K562 (cell line): ENCODE results near the gene PPFIA3. TPM values are rescaled to one million over a fixed set of nuclear protein-coding genes. Genes with fewer than 3 reads are reported as not detected.

Experiments used
- ARHGAP35 ChIP-seq: fragments of 450-650 bp; IDR thresholded peaks from 2 replicates; pipeline ENCODE4 v1.6.1; 2018; ENCODE audit not compliant: partially characterized antibody
- ATF1 ChIP-seq, 2 experiments: fragments of 450-650 bp in 1 of 2; IDR thresholded peaks; 2 replicates each; pipeline ENCODE4 v1.6.1; 2016; ENCODE audit warnings: missing compliant biosample characterization in 1 of 2, missing genetic modification characterization in 1 of 2
- BCOR ChIP-seq: fragments of 450-650 bp; IDR thresholded peaks from 2 replicates; pipeline ENCODE4 v1.6.1; 2016
- CREB3L1 ChIP-seq: fragments of 450-650 bp; IDR thresholded peaks from 2 replicates; pipeline ENCODE4 v1.6.1; 2014; ENCODE audit warnings: low read depth, mild to moderate bottlenecking, moderate library complexity, borderline replicate concordance
- GATAD2B ChIP-seq: fragments of 450-650 bp; IDR thresholded peaks from 2 replicates; pipeline ENCODE4 v1.6.1; 2017; ENCODE audit warnings: mild to moderate bottlenecking, borderline replicate concordance
- GTF2A2 ChIP-seq: IDR thresholded peaks from 2 replicates; pipeline ENCODE4 v1.6.1; 2016; ENCODE audit warnings: mild to moderate bottlenecking, missing genetic modification characterization, missing compliant biosample characterization
- HDAC6 ChIP-seq: IDR thresholded peaks from 2 replicates; pipeline ENCODE4 v1.6.1; 2012; ENCODE audit warnings: low read depth, mild to moderate bottlenecking, control low read depth, inconsistent platforms, low read length, moderate library complexity
- HNRNPK ChIP-seq: fragments of 200-400 bp; formaldehyde crosslinking; IDR thresholded peaks from one replicate; pipeline ENCODE4 v1.6.1; 2018; ENCODE audit warnings: mild to moderate bottlenecking, low read depth, low read length; ENCODE audit not compliant: poor library complexity, severe bottlenecking
- MBD2 ChIP-seq: sonication (generic); IDR thresholded peaks from 2 replicates; pipeline ENCODE4 v1.6.1; 2016; ENCODE audit warnings: low read depth, borderline replicate concordance
- NEUROD1 ChIP-seq: fragments of 150-350 bp; IDR thresholded peaks from 2 replicates; pipeline ENCODE4 v1.6.1; 2014; ENCODE audit warnings: borderline replicate concordance, low read length, low read depth; ENCODE audit not compliant: partially characterized antibody
- NFE2 ChIP-seq: IDR thresholded peaks from 2 replicates; pipeline ENCODE4 v1.6.1; 2014; ENCODE audit warnings: antibody characterized with exemption, low read depth
- RFX5 ChIP-seq: IDR thresholded peaks from 2 replicates; pipeline ENCODE4 v1.6.1; 2011; ENCODE audit warnings: low read depth, mild to moderate bottlenecking, improper control_type of control experiment, low read length
- RUNX1 ChIP-seq: sonication (generic); IDR thresholded peaks from 2 replicates; pipeline ENCODE4 v1.6.1; 2016; ENCODE audit warnings: antibody characterized with exemption, low read depth
- SAP30 ChIP-seq: fragments of 200-600 bp; sonication (generic); IDR thresholded peaks from 2 replicates; pipeline ENCODE4 v1.6.1; 2012; ENCODE audit warnings: borderline replicate concordance, low read depth, mild to moderate bottlenecking, moderate library complexity, low read length, control low read depth, inconsistent platforms; ENCODE audit not compliant: insufficient read depth, poor library complexity, severe bottlenecking
- SREBF1 ChIP-seq: fragments of 150-350 bp; IDR thresholded peaks from 2 replicates; pipeline ENCODE4 v1.6.1; 2014; ENCODE audit warnings: antibody characterized with exemption, low read depth, low read length, borderline replicate concordance
- TAF15 ChIP-seq: fragments of 200-400 bp; formaldehyde crosslinking; IDR thresholded peaks from 2 replicates; pipeline ENCODE4 v1.6.1; 2017; ENCODE audit warnings: mild to moderate bottlenecking, low read depth, low read length, moderate library complexity
- TCF7L2 ChIP-seq: fragments of 150-350 bp; IDR thresholded peaks from 2 replicates; pipeline ENCODE4 v1.6.1; 2016; ENCODE audit warnings: low read depth, mild to moderate bottlenecking, low read length, moderate library complexity
- YY1 ChIP-seq, 3 experiments: IDR thresholded peaks; 2 replicates each; pipeline ENCODE4 v1.6.1; 2011; ENCODE audit warnings: low read length in 2 of 3, mild to moderate bottlenecking in 2 of 3, moderate library complexity in 2 of 3, borderline replicate concordance in 1 of 3, control low read depth in 1 of 3, low read depth in 1 of 3; ENCODE audit not compliant: insufficient read depth in 3 of 3, insufficient replicate concordance in 2 of 3, control insufficient read depth in 1 of 3, insufficient read length in 1 of 3; ENCODE audit errors: extremely low read depth in 1 of 3
- ZBTB43 ChIP-seq: sonication (generic); formaldehyde crosslinking; IDR thresholded peaks from 2 replicates; pipeline ENCODE4 v1.8.0; 2023; ENCODE audit warnings: mild to moderate bottlenecking, missing genetic modification reagents
- ZNF146 ChIP-seq: IDR thresholded peaks from one replicate; pipeline ENCODE4 v1.6.1; 2018; ENCODE audit warnings: missing compliant biosample characterization; ENCODE audit not compliant: unreplicated experiment
- ZNF197 ChIP-seq: fragments of 200-800 bp; sonication (Bioruptor generic); IDR thresholded peaks from 2 replicates; pipeline ENCODE4 v1.6.1; 2016; ENCODE audit warnings: low read depth, missing genetic modification characterization, missing compliant biosample characterization
- ZNF584 ChIP-seq: fragments of 200-800 bp; sonication (Bioruptor generic); IDR thresholded peaks from 2 replicates; pipeline ENCODE4 v1.6.1; 2016; ENCODE audit warnings: low read depth, mild to moderate bottlenecking, missing genetic modification characterization, missing compliant biosample characterization
- ZNF586 ChIP-seq: fragments of 450-650 bp; formaldehyde crosslinking; conservative IDR thresholded peaks from 2 replicates; pipeline ENCODE4 v1.4.0; 2020; ENCODE audit warnings: mild to moderate bottlenecking, moderate library complexity
- ZNF76 ChIP-seq: fragments of 250-450 bp; sonication (Bioruptor Pico); IDR thresholded peaks from 2 replicates; pipeline ENCODE4 v1.4.0; 2020; ENCODE audit warnings: mild to moderate bottlenecking, moderate library complexity, borderline replicate concordance
- ZNF764 ChIP-seq: fragments of 250-450 bp; sonication (Bioruptor Pico); IDR thresholded peaks from 2 replicates; pipeline ENCODE4 v1.4.0; 2020; ENCODE audit warnings: low read depth, mild to moderate bottlenecking, moderate library complexity
- polyA plus RNA-seq, 8 experiments: library from polyadenylated mRNA; depleted of rRNA in 4 of 8; stranded (reverse) in 5 of 8; unstranded in 3 of 8; fragments of >200 nt; fragmentation: Nextera tagmentation in 2 of 8; fragmentation: Illumina TruSeq in 1 of 8; extraction: Ambion mirVana in 2 of 8; extraction: Trizol in 1 of 8; gene quantifications; 2 replicates each; pipeline versions ENCODE4 v1.2.1 to v1.2.3, GENCODE V29; 2011 to 2014; ENCODE audit warnings: inconsistent platforms in 1 of 8, missing spikeins in 1 of 8
- total RNA-seq, 7 experiments: library from RNA; depleted of rRNA in 6 of 7; stranded (reverse); fragments of >200 nt in 6 of 7; fragmentation: Illumina TruSeq in 2 of 7; extraction: Trizol in 2 of 7; gene quantifications; 2 replicates each; pipeline versions ENCODE4 v1.2.1 to v1.2.3, GENCODE V29; 2011 to 2021; ENCODE audit warnings: low replicate concordance in 1 of 7

Gene PPFIA3
- total and polyA plus RNA-seq, 9 of the 15 experiments (the other 6 are each of a cell fraction or from before 2014, with no cell fraction given): 0.10 to 53.0 (median 17.6) TPM

- TF ChIP-seq ZBTB43: no peak
- TF ChIP-seq GATAD2B: no peak
- peak; percentile 83; the same call in 1 of the 2 replicates for TF ChIP-seq SREBF1
- TF ChIP-seq MBD2: peak; percentile 90
- TF ChIP-seq ZNF146 (CRISPR knock-in tag): no peak
- TF ChIP-seq HNRNPK: no peak
- TF ChIP-seq TAF15: no peak
- TF ChIP-seq TCF7L2: peak; percentile 93
- no peak for TF ChIP-seq ZNF586
- peak; percentile 43; the same call in 1 of the 2 replicates for TF ChIP-seq BCOR
- no peak for TF ChIP-seq RUNX1
- TF ChIP-seq ATF1 (CRISPR knock-in tag; IDR thresholded peaks at IDR 0.05): no peak
- TF ChIP-seq ATF1 (tag; IDR thresholded peaks at IDR 0.05): peak; percentile 84
- TF ChIP-seq RFX5: no peak
- no peak for TF ChIP-seq ARHGAP35
- TF ChIP-seq ZNF76 (CRISPR knock-in tag): no peak
- peak; percentile 56 for TF ChIP-seq NEUROD1
- TF ChIP-seq ZNF764: no peak
- TF ChIP-seq YY1 (IDR thresholded peaks at IDR 0.05; ENCODE audit: borderline replicate concordance in 1 of 3, control insufficient read depth in 1 of 3, extremely low read depth in 1 of 3, insufficient read depth in 3 of 3, insufficient read length in 1 of 3, insufficient replicate concordance in 2 of 3, low read depth in 1 of 3, low read length in 2 of 3): peak in 1 of 3 experiments; percentile 49
- TF ChIP-seq NFE2: 0 out of 2 replicates have a peak, but pooled peaks have one; percentile 1
- TF ChIP-seq SAP30: no peak
- no peak for TF ChIP-seq HDAC6
- TF ChIP-seq CREB3L1: no peak
- no peak for TF ChIP-seq ZNF197 (CRISPR knock-in tag)
- TF ChIP-seq ZNF584 (CRISPR knock-in tag): no peak
- TF ChIP-seq GTF2A2 (tag): no peak
Measured at GRCh38 chr19:49145573-49146407, 26.4 kb downstream of the PPFIA3 start (continued).
